HG03135 (cell line): ENCODE data around the gene TRO.

Experiments
- ATAC-seq: cut with Tn5 transposase; IDR thresholded peaks from one replicate; pipeline ENCODE4 v1.9.1; 2021; ENCODE audit warnings: mild to moderate bottlenecking, moderate library complexity; ENCODE audit not compliant: unreplicated experiment

The TRO gene

GRCh38 chrX:54964766-54965497 lies 44.3 kb downstream of the TRO start:
- no peak for ATAC-seq

GRCh38 chrX:54977387-54977786 lies 56.8 kb downstream of the TRO start:
- no peak for ATAC-seq

GRCh38 chrX:54978448-54978847 lies 57.8 kb downstream of the TRO start:
- ATAC-seq = no peak

- ATAC-seq = no peak
Measured at GRCh38 chrX:54979432-54979831, 58.8 kb downstream of the TRO start.

GRCh38 chrX:54980334-54980733 lies 59.7 kb downstream of the TRO start:
- no peak for ATAC-seq
